ENCODE data around the gene LYPD1.

- TF ChIP-seq EZH2 (IDR thresholded peaks at IDR 0.05; ENCODE audit: low read depth, unreplicated experiment) (no peak), ZNF331 (CRISPR knock-in tag; IDR thresholded peaks at IDR 0.05; ENCODE audit: low read depth) (no peak), CREB1 (CRISPR knock-in tag; IDR thresholded peaks at IDR 0.05; ENCODE audit: low read depth) (no peak), POLR2AphosphoS5 (IDR thresholded peaks at IDR 0.05; ENCODE audit: low read depth) (no peak), REST (IDR thresholded peaks at IDR 0.05; ENCODE audit: unreplicated experiment) (no peak), STAT1 (IDR thresholded peaks at IDR 0.05; ENCODE audit: unreplicated experiment) (no peak)
- TF ChIP-seq, protein P1, sequence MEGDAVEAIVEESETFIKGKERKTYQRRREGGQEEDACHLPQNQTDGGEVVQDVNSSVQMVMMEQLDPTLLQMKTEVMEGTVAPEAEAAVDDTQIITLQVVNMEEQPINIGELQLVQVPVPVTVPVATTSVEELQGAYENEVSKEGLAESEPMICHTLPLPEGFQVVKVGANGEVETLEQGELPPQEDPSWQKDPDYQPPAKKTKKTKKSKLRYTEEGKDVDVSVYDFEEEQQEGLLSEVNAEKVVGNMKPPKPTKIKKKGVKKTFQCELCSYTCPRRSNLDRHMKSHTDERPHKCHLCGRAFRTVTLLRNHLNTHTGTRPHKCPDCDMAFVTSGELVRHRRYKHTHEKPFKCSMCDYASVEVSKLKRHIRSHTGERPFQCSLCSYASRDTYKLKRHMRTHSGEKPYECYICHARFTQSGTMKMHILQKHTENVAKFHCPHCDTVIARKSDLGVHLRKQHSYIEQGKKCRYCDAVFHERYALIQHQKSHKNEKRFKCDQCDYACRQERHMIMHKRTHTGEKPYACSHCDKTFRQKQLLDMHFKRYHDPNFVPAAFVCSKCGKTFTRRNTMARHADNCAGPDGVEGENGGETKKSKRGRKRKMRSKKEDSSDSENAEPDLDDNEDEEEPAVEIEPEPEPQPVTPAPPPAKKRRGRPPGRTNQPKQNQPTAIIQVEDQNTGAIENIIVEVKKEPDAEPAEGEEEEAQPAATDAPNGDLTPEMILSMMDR (conservative IDR thresholded peaks at IDR 0.05; ENCODE audit: low read depth in 2 of 2): no peak
These were observed 58.3 kb downstream of the LYPD1 start for GRCh38 chr2:132611719-132612118.
